Measurements from ENCODE around the gene CACFD1. TPM values are rescaled to one million over a fixed set of nuclear protein-coding genes. Genes with fewer than 3 reads are reported as not detected.

The CACFD1 gene
- total and polyA plus RNA-seq, 9 of the 15 experiments (the other 6 are each of a cell fraction or from before 2014, with no cell fraction given): 0.11 to 1.4 (median 1.1) TPM; not detected in 2

DNA sequence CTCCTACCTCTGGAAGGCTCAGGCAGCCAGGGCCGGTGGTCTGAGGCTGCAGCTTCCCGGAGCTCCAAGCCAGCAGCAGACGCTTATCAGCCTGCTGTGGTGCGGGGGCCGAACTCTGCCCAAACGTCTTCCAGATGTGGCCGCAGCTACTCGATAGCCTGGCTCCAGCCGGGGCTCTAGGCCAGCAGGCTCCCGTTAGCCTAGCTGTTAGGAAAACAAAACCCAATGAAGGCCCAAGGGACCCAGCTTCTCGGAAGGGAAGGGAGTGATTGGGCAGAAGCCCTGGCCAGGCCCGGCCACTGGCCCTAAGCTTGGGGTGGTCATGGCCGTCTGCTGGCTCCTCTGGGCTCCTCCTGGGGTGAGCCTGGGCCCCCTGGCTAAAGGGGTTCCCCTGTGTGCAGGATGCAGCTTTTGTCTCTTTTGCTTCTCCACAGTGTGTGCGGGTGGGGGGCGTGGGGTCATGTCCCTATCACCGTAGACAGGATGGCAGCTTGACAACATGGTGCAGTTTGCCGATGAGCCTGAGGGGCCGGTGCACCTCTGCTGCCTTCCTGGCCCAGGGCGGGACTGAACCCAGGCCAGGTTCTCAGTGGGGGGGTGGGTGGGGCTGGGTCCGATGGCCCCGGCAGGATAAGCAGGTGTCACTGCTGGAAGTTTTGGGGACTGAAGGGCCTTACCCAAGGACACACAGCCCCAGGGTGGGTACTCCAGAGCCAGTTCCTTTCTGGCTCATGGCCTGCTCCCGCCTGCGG lies 46.3 kb downstream of the CACFD1 start (continued):
- TF ChIP-seq MTF1 (CRISPR knock-in tag; IDR thresholded peaks at IDR 0.05; ENCODE audit: borderline replicate concordance) (no peak), SMARCB1 (IDR thresholded peaks at IDR 0.05; ENCODE audit: insufficient read length, low read depth) (no peak)
- TF ChIP-seq, protein P1, sequence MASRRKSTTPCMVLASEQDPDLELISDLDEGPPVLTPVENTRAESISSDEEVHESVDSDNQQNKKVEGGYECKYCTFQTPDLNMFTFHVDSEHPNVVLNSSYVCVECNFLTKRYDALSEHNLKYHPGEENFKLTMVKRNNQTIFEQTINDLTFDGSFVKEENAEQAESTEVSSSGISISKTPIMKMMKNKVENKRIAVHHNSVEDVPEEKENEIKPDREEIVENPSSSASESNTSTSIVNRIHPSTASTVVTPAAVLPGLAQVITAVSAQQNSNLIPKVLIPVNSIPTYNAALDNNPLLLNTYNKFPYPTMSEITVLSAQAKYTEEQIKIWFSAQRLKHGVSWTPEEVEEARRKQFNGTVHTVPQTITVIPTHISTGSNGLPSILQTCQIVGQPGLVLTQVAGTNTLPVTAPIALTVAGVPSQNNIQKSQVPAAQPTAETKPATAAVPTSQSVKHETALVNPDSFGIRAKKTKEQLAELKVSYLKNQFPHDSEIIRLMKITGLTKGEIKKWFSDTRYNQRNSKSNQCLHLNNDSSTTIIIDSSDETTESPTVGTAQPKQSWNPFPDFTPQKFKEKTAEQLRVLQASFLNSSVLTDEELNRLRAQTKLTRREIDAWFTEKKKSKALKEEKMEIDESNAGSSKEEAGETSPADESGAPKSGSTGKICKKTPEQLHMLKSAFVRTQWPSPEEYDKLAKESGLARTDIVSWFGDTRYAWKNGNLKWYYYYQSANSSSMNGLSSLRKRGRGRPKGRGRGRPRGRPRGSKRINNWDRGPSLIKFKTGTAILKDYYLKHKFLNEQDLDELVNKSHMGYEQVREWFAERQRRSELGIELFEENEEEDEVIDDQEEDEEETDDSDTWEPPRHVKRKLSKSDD (conservative IDR thresholded peaks at IDR 0.05; ENCODE audit: low read length): no peak

DNA sequence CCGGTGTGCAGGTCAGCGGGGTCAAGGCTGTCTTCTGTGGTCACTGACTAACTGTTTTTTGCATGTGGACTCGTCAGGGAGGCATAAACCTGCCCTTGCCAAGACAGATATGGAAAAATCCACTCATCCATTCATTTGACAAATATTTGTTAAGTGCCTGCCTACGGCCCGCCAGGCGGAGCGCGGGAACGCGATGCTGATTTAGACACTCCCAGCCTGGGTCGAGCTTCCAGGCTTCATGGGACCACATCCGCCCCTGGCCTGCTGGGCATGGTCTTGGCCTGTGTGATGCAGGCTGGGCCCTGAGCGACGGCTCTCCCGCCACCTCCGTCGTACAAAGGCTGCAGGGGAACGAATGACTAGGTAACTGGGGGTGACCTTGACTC lies 46.9 kb downstream of the CACFD1 start:
- DNase-seq (ENCODE audit: extremely low read depth in 1 of 4, low spot score in 3 of 4): peak in 1 of 4 experiments; percentile 69
- Histone ChIP-seq H2AFZ (ENCODE audit: low read depth, low read length) (no peak overlapping the region), H3K36me3 (ENCODE audit: control insufficient read depth, insufficient read depth, low read length) (no peaks in the 10 kb centered on the region), H3K4me1 (replicated peaks in 1 of 2; ENCODE audit: control insufficient read depth in 2 of 2, insufficient read depth in 2 of 2, low read length in 2 of 2) (peaks cover 21 to 30% of the 10 kb centered on the region in 2 experiments), H4K20me1 (replicated peaks; ENCODE audit: control insufficient read depth, insufficient read depth, low read length) (peaks cover 4% of the 10 kb centered on the region; the same call in 1 of the 2 replicates), H3K9me3 (replicated peaks; ENCODE audit: control insufficient read depth, insufficient read depth, low read depth, low read length) (no peaks in the 10 kb centered on the region; the same call in 1 of the 2 replicates), H3K4me2 (ENCODE audit: insufficient read depth, low read length) (no peak overlapping the region), H3K27ac (ENCODE audit: extremely low read depth, low read depth, low read length) (no peak overlapping the region), H3K9me1 (ENCODE audit: control insufficient read depth, insufficient read depth, low read length) (no peaks in the 10 kb centered on the region), H3K79me2 (ENCODE audit: control insufficient read depth, insufficient read depth, low read length) (no peaks in the 10 kb centered on the region), H3K27me3 (ENCODE audit: control insufficient read depth in 2 of 2, insufficient read depth in 2 of 2, low read length in 2 of 2) (peaks cover 3 to 21% of the 10 kb centered on the region in 2 experiments; a peak in 3 of 5 replicates), H3K9ac (ENCODE audit: insufficient read depth in 1 of 2, low read depth in 2 of 2, low read length in 2 of 2) (peak overlapping the region in 1 of 2 experiments; percentile 62; a peak in 2 of 4 replicates), H3K4me3 (no peak overlapping the region)
- ATAC-seq: peak; percentile 82; the same call in 2 of the 3 replicates
- BruUV-seq (replicated peaks): no TSS peak
- POLR2A ChIA-PET: interaction anchor here (0.6 to 1.5 kb wide), 3 partner anchors 11 to 23 kb away, joined by 3 to 9 read pairs (median 5); partner anchors contain the start of gene MYMK
- CTCF ChIA-PET (ENCODE audit: low intra/inter-chr PET ratio): no interaction called here
- in situ Hi-C loops (cut with MboI) (no loop called here), intact Hi-C loops (cut with micrococcal nuclease) (no loop called here)
- FAIRE-seq: peak; percentile 83
- 32% methylated on average over 18 of the region's 18 CpGs for WGBS (ENCODE audit: insufficient coverage, low coverage, missing lambda C conversion rate)
- TF ChIP-seq L3MBTL2 (IDR thresholded peaks at IDR 0.05) (peak; percentile 26; the same call in 1 of the 2 replicates), HEY1 (CRISPR knock-in tag; IDR thresholded peaks at IDR 0.05; ENCODE audit: borderline replicate concordance) (no peak), ZNF695 (CRISPR knock-in tag; IDR thresholded peaks at IDR 0.05) (no peak), TGIF2 (CRISPR knock-in tag; IDR thresholded peaks at IDR 0.05) (no peak), DPF2 (IDR thresholded peaks at IDR 0.05) (no peak)
- TF ChIP-seq, protein P2, sequence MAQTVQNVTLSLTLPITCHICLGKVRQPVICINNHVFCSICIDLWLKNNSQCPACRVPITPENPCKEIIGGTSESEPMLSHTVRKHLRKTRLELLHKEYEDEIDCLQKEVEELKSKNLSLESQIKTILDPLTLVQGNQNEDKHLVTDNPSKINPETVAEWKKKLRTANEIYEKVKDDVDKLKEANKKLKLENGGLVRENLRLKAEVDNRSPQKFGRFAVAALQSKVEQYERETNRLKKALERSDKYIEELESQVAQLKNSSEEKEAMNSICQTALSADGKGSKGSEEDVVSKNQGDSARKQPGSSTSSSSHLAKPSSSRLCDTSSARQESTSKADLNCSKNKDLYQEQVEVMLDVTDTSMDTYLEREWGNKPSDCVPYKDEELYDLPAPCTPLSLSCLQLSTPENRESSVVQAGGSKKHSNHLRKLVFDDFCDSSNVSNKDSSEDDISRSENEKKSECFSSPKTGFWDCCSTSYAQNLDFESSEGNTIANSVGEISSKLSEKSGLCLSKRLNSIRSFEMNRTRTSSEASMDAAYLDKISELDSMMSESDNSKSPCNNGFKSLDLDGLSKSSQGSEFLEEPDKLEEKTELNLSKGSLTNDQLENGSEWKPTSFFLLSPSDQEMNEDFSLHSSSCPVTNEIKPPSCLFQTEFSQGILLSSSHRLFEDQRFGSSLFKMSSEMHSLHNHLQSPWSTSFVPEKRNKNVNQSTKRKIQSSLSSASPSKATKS (CRISPR knock-in tag; IDR thresholded peaks at IDR 0.05): no peak
- TF ChIP-seq, protein P3, sequence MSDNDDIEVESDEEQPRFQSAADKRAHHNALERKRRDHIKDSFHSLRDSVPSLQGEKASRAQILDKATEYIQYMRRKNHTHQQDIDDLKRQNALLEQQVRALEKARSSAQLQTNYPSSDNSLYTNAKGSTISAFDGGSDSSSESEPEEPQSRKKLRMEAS (CRISPR knock-in tag; IDR thresholded peaks at IDR 0.05): peak; percentile 59
- TF ChIP-seq, protein P4, sequence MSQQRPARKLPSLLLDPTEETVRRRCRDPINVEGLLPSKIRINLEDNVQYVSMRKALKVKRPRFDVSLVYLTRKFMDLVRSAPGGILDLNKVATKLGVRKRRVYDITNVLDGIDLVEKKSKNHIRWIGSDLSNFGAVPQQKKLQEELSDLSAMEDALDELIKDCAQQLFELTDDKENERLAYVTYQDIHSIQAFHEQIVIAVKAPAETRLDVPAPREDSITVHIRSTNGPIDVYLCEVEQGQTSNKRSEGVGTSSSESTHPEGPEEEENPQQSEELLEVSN (IDR thresholded peaks at IDR 0.05; ENCODE audit: borderline replicate concordance in 1 of 2, extremely low read depth in 1 of 2, insufficient read depth in 1 of 2, insufficient read length in 1 of 2, low read depth in 1 of 2, low read length in 1 of 2, poor library complexity in 1 of 2, severe bottlenecking in 1 of 2): peak in 1 of 2 experiments; percentile 31
